Panc1 (cell line): ENCODE results near the gene SLC4A1AP. TPM values are rescaled to one million over a fixed set of nuclear protein-coding genes. Genes with fewer than 3 reads are reported as not detected.

Source experiments
- ATAC-seq: fragments of 200-7000 bp; cut with Tn5 transposase; 2 replicates; pipeline ENCODE4 v1.9.1; 2020; ENCODE audit warnings: mild to moderate bottlenecking, moderate library complexity
- BruUV-seq: library from RNA; stranded (reverse); fragments of 400-500 nt; replicated peaks from 2 replicates; lab custom pipeline; 2021; lab: Mats Ljungman, UMichigan
- CTCF ChIA-PET: fragments of 300-600 bp; sonication (Branson Sonifier 250); formaldehyde crosslinking; loops from one replicate; lab custom pipeline; 2022; ENCODE audit warnings: antibody characterized with exemption; lab: Charles Lee
- POLR2A ChIA-PET: fragments of 300-600 bp; sonication (Branson Sonifier 250); formaldehyde crosslinking; loops from one replicate; lab custom pipeline; 2022; ENCODE audit warnings: antibody characterized with exemption; lab: Charles Lee
- DNase-seq: peaks from one replicate; pipeline ENCODE4 v3.0.0-alpha.2; 2010; ENCODE audit warnings: low read depth, low spot score
- H3K27ac ChIP-seq: 2 replicates; pipeline ENCODE4 v1.5.1; 2011; ENCODE audit warnings: mild to moderate bottlenecking, low read length, inconsistent platforms
- H3K27me3 ChIP-seq: fragments of 200-500 bp; sonication (Bioruptor generic); 2 replicates; pipeline ENCODE4 v1.6.0; 2014; ENCODE audit warnings: low read length, inconsistent platforms; ENCODE audit not compliant: control insufficient read depth, insufficient read depth
- H3K36me3 ChIP-seq: fragments of 200-500 bp; sonication (Bioruptor generic); 2 replicates; pipeline ENCODE4 v1.5.1; 2014; ENCODE audit warnings: inconsistent platforms, mild to moderate bottlenecking, low read length, moderate library complexity; ENCODE audit not compliant: control insufficient read depth, insufficient read depth
- H3K4me1 ChIP-seq: 2 replicates; pipeline ENCODE4 v1.5.1; 2011; ENCODE audit warnings: inconsistent platforms, mild to moderate bottlenecking, low read length, moderate library complexity; ENCODE audit not compliant: control insufficient read depth, insufficient read depth
- H3K4me3 ChIP-seq, 2 experiments: 2 replicates each; pipeline ENCODE4 v1.5.1; 2011 to 2012; ENCODE audit warnings: low read depth in 2 of 2, low read length in 2 of 2, mild to moderate bottlenecking in 2 of 2, inconsistent platforms in 1 of 2, moderate library complexity in 1 of 2
- H3K9me3 ChIP-seq: fragments of 200-500 bp; sonication (Bioruptor generic); 2 replicates; pipeline ENCODE4 v1.5.1; 2014; ENCODE audit warnings: low read depth, mild to moderate bottlenecking, inconsistent platforms, low read length, moderate library complexity; ENCODE audit not compliant: control insufficient read depth, insufficient read depth
- CTCF ChIP-seq: fragments of 450-650 bp; IDR thresholded peaks from 2 replicates; pipeline ENCODE4 v1.5.1; 2017; ENCODE audit warnings: mild to moderate bottlenecking
- POLR2AphosphoS5 ChIP-seq: IDR thresholded peaks from 2 replicates; pipeline ENCODE4 v1.6.1; 2012; ENCODE audit warnings: mild to moderate bottlenecking, low read depth, low read length, moderate library complexity
- SIN3A ChIP-seq: IDR thresholded peaks from 2 replicates; pipeline ENCODE4 v1.6.1; 2012; ENCODE audit warnings: low read depth, mild to moderate bottlenecking, low read length, moderate library complexity, borderline replicate concordance; ENCODE audit not compliant: insufficient read depth
- TCF7L2 ChIP-seq: IDR thresholded peaks from 2 replicates; pipeline ENCODE4 v1.6.1; 2011; ENCODE audit warnings: mild to moderate bottlenecking, low read depth, low read length, inconsistent platforms
- in situ Hi-C: cut with HindIII; loops from 2 replicates; pipeline ENCODE4 v1.10.0; 2016; ENCODE audit warnings: low sequenced_read_pairs, low pct_unique_long_range_greater_than_20kb
- intact Hi-C: fragments of 100-400 bp; cut with micrococcal nuclease; formaldehyde crosslinking; loops from one replicate; pipeline ENCODE4 v1.10.0; 2022; ENCODE audit not compliant: unreplicated experiment
- total RNA-seq: library from RNA; stranded (reverse); gene quantifications from one replicate; pipeline ENCODE4 v1.2.1, GENCODE V29; 2021; ENCODE audit not compliant: unreplicated experiment
- TF ChIP-seq, protein P1 (sequence below), 2 experiments: IDR thresholded peaks; 2 replicates each; pipeline ENCODE4 v1.6.1; 2011 to 2012; ENCODE audit warnings: low read depth in 2 of 2, control low read depth in 1 of 2, low read length in 1 of 2, mild to moderate bottlenecking in 1 of 2, moderate library complexity in 1 of 2; ENCODE audit not compliant: insufficient read depth in 1 of 2

The SLC4A1AP gene
- total RNA-seq, 1 experiment from 2014 or later: 22.2 TPM

DNA sequence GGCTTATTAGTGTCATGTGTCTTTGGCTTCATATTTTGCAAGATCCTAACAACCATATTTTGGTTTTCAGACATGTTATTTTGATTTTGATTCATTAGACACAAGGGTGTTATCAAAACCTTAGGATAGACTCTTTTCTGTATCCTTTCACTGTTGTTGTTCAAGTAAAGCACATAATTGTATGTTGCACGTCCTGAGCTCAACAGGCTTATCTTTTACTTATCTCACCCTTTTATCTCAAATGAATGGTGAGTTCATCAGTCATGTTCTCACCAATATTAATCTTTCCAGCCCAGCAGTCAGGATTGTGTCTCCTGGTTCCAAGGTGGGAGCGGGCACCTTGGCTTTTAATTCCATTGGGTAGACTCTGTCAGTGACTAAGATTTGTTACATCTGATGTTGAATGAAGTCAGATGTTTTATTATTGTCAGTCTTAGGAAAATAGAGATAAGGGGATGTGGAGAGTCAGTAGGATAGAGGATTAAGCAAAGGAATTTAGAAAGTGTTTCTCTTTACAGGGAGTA is 22.9 kb upstream of the SLC4A1AP start:
- Histone ChIP-seq H3K36me3 (peaks cover 16% of the 10 kb centered on the region), H3K27me3 (no peaks in the 10 kb centered on the region), H3K4me1 (no peaks in the 10 kb centered on the region), H3K9me3 (no peaks in the 10 kb centered on the region), H3K4me3 (no peak overlapping the region), H3K27ac (no peak overlapping the region)
- no TSS peak for BruUV-seq
- CTCF ChIA-PET: no interaction called here
- TF ChIP-seq POLR2AphosphoS5 (no peak), TCF7L2 (no peak), CTCF (no peak), SIN3A (no peak)
- TF ChIP-seq, protein P1, sequence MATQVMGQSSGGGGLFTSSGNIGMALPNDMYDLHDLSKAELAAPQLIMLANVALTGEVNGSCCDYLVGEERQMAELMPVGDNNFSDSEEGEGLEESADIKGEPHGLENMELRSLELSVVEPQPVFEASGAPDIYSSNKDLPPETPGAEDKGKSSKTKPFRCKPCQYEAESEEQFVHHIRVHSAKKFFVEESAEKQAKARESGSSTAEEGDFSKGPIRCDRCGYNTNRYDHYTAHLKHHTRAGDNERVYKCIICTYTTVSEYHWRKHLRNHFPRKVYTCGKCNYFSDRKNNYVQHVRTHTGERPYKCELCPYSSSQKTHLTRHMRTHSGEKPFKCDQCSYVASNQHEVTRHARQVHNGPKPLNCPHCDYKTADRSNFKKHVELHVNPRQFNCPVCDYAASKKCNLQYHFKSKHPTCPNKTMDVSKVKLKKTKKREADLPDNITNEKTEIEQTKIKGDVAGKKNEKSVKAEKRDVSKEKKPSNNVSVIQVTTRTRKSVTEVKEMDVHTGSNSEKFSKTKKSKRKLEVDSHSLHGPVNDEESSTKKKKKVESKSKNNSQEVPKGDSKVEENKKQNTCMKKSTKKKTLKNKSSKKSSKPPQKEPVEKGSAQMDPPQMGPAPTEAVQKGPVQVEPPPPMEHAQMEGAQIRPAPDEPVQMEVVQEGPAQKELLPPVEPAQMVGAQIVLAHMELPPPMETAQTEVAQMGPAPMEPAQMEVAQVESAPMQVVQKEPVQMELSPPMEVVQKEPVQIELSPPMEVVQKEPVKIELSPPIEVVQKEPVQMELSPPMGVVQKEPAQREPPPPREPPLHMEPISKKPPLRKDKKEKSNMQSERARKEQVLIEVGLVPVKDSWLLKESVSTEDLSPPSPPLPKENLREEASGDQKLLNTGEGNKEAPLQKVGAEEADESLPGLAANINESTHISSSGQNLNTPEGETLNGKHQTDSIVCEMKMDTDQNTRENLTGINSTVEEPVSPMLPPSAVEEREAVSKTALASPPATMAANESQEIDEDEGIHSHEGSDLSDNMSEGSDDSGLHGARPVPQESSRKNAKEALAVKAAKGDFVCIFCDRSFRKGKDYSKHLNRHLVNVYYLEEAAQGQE (IDR thresholded peaks at IDR 0.05; ENCODE audit: insufficient read depth in 1 of 2, low read depth in 2 of 2, low read length in 1 of 2): no peak
- ATAC-seq (no peak), DNase-seq (no peak)
- in situ Hi-C loops (no loop called here), intact Hi-C loops (no loop called here)
- POLR2A ChIA-PET: no interaction called here

- H3K27ac ChIP-seq: no peak overlapping the region
- CTCF ChIA-PET: no interaction called here
- TF ChIP-seq SIN3A (no peak), CTCF (no peak), POLR2AphosphoS5 (no peak), TCF7L2 (no peak)
- H3K4me1 ChIP-seq: no peaks in the 10 kb centered on the region
- H3K27me3 ChIP-seq: no peaks in the 10 kb centered on the region
- in situ Hi-C loops (no loop called here), intact Hi-C loops (no loop called here)
- POLR2A ChIA-PET: no interaction called here
- no peak overlapping the region for H3K4me3 ChIP-seq
- H3K36me3 ChIP-seq: peaks cover 11% of the 10 kb centered on the region
- ATAC-seq: no peak
- BruUV-seq: no TSS peak
- DNase-seq: no peak
- H3K9me3 ChIP-seq: no peaks in the 10 kb centered on the region
Measured at GRCh38 chr2:27645197-27645596, 18.5 kb upstream of the SLC4A1AP start.
